H9 (cell line): ENCODE results near the gene PDXK. TPM values are rescaled to one million over a fixed set of nuclear protein-coding genes. Genes with fewer than 3 reads are reported as not detected.
A peak's percentile ranks its signal among the peaks of the same experiment; 100 is the strongest.

Experiments used
- DNase-seq: peaks from one replicate; pipeline ENCODE4 v3.0.0-alpha.2; 2017
- H2AFZ ChIP-seq: one replicate; pipeline ENCODE4 v1.6.1; 2013; ENCODE audit warnings: mild to moderate bottlenecking, low read length, control low read depth, moderate library complexity
- H2AK5ac ChIP-seq: 2 replicates; pipeline ENCODE4 v1.6.1; 2013; ENCODE audit warnings: low read length, control low read depth, mixed read lengths; ENCODE audit not compliant: insufficient read length
- H2BK120ac ChIP-seq: one replicate; pipeline ENCODE4 v1.6.1; 2013; ENCODE audit warnings: low read depth, mild to moderate bottlenecking, low read length, control low read depth, inconsistent platforms; ENCODE audit not compliant: poor library complexity, severe bottlenecking
- H2BK12ac ChIP-seq: 2 replicates; pipeline ENCODE4 v1.6.1; 2013; ENCODE audit warnings: low read length, control low read depth, mixed read lengths, low read depth; ENCODE audit not compliant: insufficient read length
- H2BK15ac ChIP-seq: 2 replicates; pipeline ENCODE4 v1.6.1; 2013; ENCODE audit warnings: low read depth, low read length, control low read depth
- H2BK20ac ChIP-seq: one replicate; pipeline ENCODE4 v1.6.1; 2013; ENCODE audit warnings: low read depth, mild to moderate bottlenecking, low read length, control low read depth, inconsistent platforms; ENCODE audit not compliant: poor library complexity, severe bottlenecking
- H2BK5ac ChIP-seq: 2 replicates; pipeline ENCODE4 v1.6.1; 2013; ENCODE audit warnings: low read length, control low read depth, mixed read lengths; ENCODE audit not compliant: insufficient read length
- H3K14ac ChIP-seq: 2 replicates; pipeline ENCODE4 v1.6.1; 2013; ENCODE audit warnings: low read length, control low read depth; ENCODE audit not compliant: insufficient read depth
- H3K18ac ChIP-seq: 2 replicates; pipeline ENCODE4 v1.6.1; 2013; ENCODE audit warnings: low read depth, mild to moderate bottlenecking, mixed read lengths, low read length, control low read depth; ENCODE audit not compliant: insufficient read length
- H3K23ac ChIP-seq: 2 replicates; pipeline ENCODE4 v1.6.1; 2013; ENCODE audit warnings: low read length, control low read depth, mixed read lengths, low read depth; ENCODE audit not compliant: insufficient read length
- H3K23me2 ChIP-seq: 2 replicates; pipeline ENCODE4 v1.6.1; 2013; ENCODE audit warnings: low read depth, mild to moderate bottlenecking, mixed read lengths, low read length, control low read depth; ENCODE audit not compliant: insufficient read length, poor library complexity, severe bottlenecking
- H3K27ac ChIP-seq: 2 replicates; pipeline ENCODE4 v1.5.1; 2013; ENCODE audit warnings: low read length, control low read depth, mixed read lengths, low read depth; ENCODE audit not compliant: insufficient read length
- H3K27me3 ChIP-seq: 2 replicates; pipeline ENCODE4 v1.6.1; 2013; ENCODE audit warnings: low read length, control low read depth, inconsistent platforms; ENCODE audit not compliant: insufficient read depth
- H3K4ac ChIP-seq: 2 replicates; pipeline ENCODE4 v1.6.1; 2013; ENCODE audit warnings: low read depth, mild to moderate bottlenecking, control low read depth, inconsistent platforms, low read length, moderate library complexity
- H3K4me1 ChIP-seq: 2 replicates; pipeline ENCODE4 v1.6.1; 2013; ENCODE audit warnings: low read length, control low read depth, inconsistent platforms; ENCODE audit not compliant: insufficient read depth
- H3K4me2 ChIP-seq: 2 replicates; pipeline ENCODE4 v1.6.1; 2013; ENCODE audit warnings: low read length, control low read depth, mixed read lengths; ENCODE audit not compliant: insufficient read length, insufficient read depth
- H3K56ac ChIP-seq: 2 replicates; pipeline ENCODE4 v1.6.1; 2013; ENCODE audit warnings: low read depth, mild to moderate bottlenecking, mixed read lengths, low read length, control low read depth; ENCODE audit not compliant: insufficient read length
- H3K79me1 ChIP-seq: 2 replicates; pipeline ENCODE4 v1.6.1; 2013; ENCODE audit warnings: low read depth, mild to moderate bottlenecking, moderate library complexity, low read length, control low read depth, inconsistent platforms; ENCODE audit not compliant: insufficient read depth, poor library complexity, severe bottlenecking
- H3K79me2 ChIP-seq: 2 replicates; pipeline ENCODE4 v1.6.1; 2013; ENCODE audit warnings: low read length, control low read depth, inconsistent platforms; ENCODE audit not compliant: insufficient read depth
- H3K9ac ChIP-seq: 2 replicates; pipeline ENCODE4 v1.6.1; 2013; ENCODE audit warnings: low read length, control low read depth, mixed read lengths; ENCODE audit not compliant: insufficient read length; ENCODE audit errors: extremely low read depth
- H3K9me3 ChIP-seq: one replicate; pipeline ENCODE4 v1.6.1; 2013; ENCODE audit warnings: low read depth, low read length, inconsistent platforms; ENCODE audit not compliant: control insufficient read depth
- H3T11ph ChIP-seq: one replicate; pipeline ENCODE4 v1.6.1; 2013; ENCODE audit warnings: mild to moderate bottlenecking, low read length, control low read depth, inconsistent platforms
- H4K20me1 ChIP-seq: one replicate; pipeline ENCODE4 v1.6.1; 2013; ENCODE audit not compliant: control insufficient read depth, insufficient read length, insufficient read depth
- H4K5ac ChIP-seq: 2 replicates; pipeline ENCODE4 v1.6.1; 2013; ENCODE audit warnings: low read depth, mild to moderate bottlenecking, mixed read lengths, low read length, control low read depth; ENCODE audit not compliant: insufficient read length
- H4K8ac ChIP-seq: replicated peaks from 2 replicates; pipeline ENCODE4 v1.6.1; 2013; ENCODE audit warnings: low read length, control low read depth, mixed read lengths, low read depth; ENCODE audit not compliant: insufficient read length
- H4K91ac ChIP-seq: 2 replicates; pipeline ENCODE4 v1.6.1; 2013; ENCODE audit warnings: low read depth, mild to moderate bottlenecking, moderate library complexity, mixed read lengths, low read length, control low read depth; ENCODE audit not compliant: insufficient read length
- H3K27ac Mint-ChIP-seq, 3 experiments: 2 replicates in 2 of 3; 3 replicates in 1 of 3; pipeline ENCODE4 v1.8.0; 2020 to 2021; ENCODE audit warnings: mixed read lengths in 3 of 3, mild to moderate bottlenecking in 1 of 3, moderate library complexity in 1 of 3
- H3K27me3 Mint-ChIP-seq: 2 replicates; pipeline ENCODE4 v1.8.0; 2021; ENCODE audit warnings: low read depth, mild to moderate bottlenecking, moderate library complexity, mixed read lengths
- H3K36me3 Mint-ChIP-seq, 3 experiments: 2 replicates in 2 of 3; 3 replicates in 1 of 3; pipeline ENCODE4 v1.8.0; 2020 to 2021; ENCODE audit warnings: low read depth in 3 of 3, mixed read lengths in 3 of 3; ENCODE audit not compliant: insufficient read depth in 1 of 3
- H3K4me1 Mint-ChIP-seq, 2 experiments: 2 replicates each; pipeline ENCODE4 v1.8.0; 2020; ENCODE audit warnings: mixed read lengths in 2 of 2
- H3K4me3 Mint-ChIP-seq, 2 experiments: 2 replicates in 1 of 2; 3 replicates in 1 of 2; pipeline ENCODE4 v1.8.0; 2020 to 2021; ENCODE audit warnings: mild to moderate bottlenecking in 2 of 2, mixed read lengths in 2 of 2, moderate library complexity in 1 of 2
- H3K9me3 Mint-ChIP-seq, 2 experiments: 2 replicates in 1 of 2; 3 replicates in 1 of 2; pipeline ENCODE4 v1.8.0; 2020; ENCODE audit warnings: mild to moderate bottlenecking in 2 of 2, mixed read lengths in 2 of 2, moderate library complexity in 1 of 2
- CTCF ChIP-seq: fragments of 200-600 bp; sonication (generic); conservative IDR thresholded peaks from 3 replicates; pipeline ENCODE4 v1.8.0; 2021; ENCODE audit warnings: antibody characterized with exemption, mild to moderate bottlenecking
- WGBS: extraction: QIAGEN DNeasy Blood & Tissue Kit; methylation state at CpG from one replicate; pipeline ENCODE4 v1.1.7; 2013; ENCODE audit warnings: missing lambda C conversion rate, low lambda C conversion rate, mixed read lengths; ENCODE audit not compliant: insufficient read length; ENCODE audit errors: extremely low coverage; 5-methylcytosine and 5-hydroxymethylcytosine counted together
- total RNA-seq: library from RNA; stranded (reverse); gene quantifications from 2 replicates; pipeline ENCODE4 v1.2.1, GENCODE V29; 2021

Gene PDXK
- total RNA-seq, 1 experiment from 2014 or later = 109 TPM

GRCh38 chr21:43702785-43703034 is 16.2 kb upstream of the PDXK start:
- Histone ChIP-seq H2BK5ac (no peak overlapping the region), H2AK5ac (no peak overlapping the region), H3K79me1 (no peaks in the 10 kb centered on the region), H3K56ac (no peak overlapping the region), H2BK120ac (no peak overlapping the region), H3K4ac (no peak overlapping the region), H4K20me1 (no peaks in the 10 kb centered on the region), H2AFZ (no peak overlapping the region), H3K23ac (no peak overlapping the region), H2BK20ac (no peak overlapping the region), H4K91ac (no peak overlapping the region), H3K4me2 (no peak overlapping the region), H2BK15ac (no peak overlapping the region), H2BK12ac (no peak overlapping the region), H3T11ph (no peak overlapping the region), H3K4me1 (no peaks in the 10 kb centered on the region), H3K27me3 (no peaks in the 10 kb centered on the region), H3K9ac (no peak overlapping the region), H3K14ac (no peak overlapping the region; the same call in 1 of the 2 replicates), H4K5ac (no peak overlapping the region), H3K9me3 (no peaks in the 10 kb centered on the region), H3K23me2 (no peaks in the 10 kb centered on the region), H3K18ac (no peak overlapping the region), H3K79me2 (no peaks in the 10 kb centered on the region), H3K27ac (no peak overlapping the region), H4K8ac (no peak overlapping the region)
- peaks cover 11 to 12% of the 10 kb centered on the region in 2 experiments for H3K4me1 Mint-ChIP-seq
- H3K36me3 Mint-ChIP-seq = peaks cover 0 to 2% (median 0%) of the 10 kb centered on the region in 3 experiments; a peak in 2 of 7 replicates
- H3K9me3 Mint-ChIP-seq = no peaks in the 10 kb centered on the region
- peak overlapping the region; percentile 27 to 86 (median 39); a peak in 4 of 7 replicates for H3K27ac Mint-ChIP-seq
- no CpG with 5 or more reads among the region's 12 CpGs for WGBS
- no peak for TF ChIP-seq CTCF
- no peaks in the 10 kb centered on the region for H3K27me3 Mint-ChIP-seq
- DNase-seq = no peak
- peak overlapping the region in 1 of 2 experiments; percentile 11; a peak in 1 of 5 replicates for H3K4me3 Mint-ChIP-seq
